Spleen (tissue), 11 donors: Measurements from ENCODE around the gene LIPT1. TPM values are rescaled to one million over a fixed set of nuclear protein-coding genes. Genes with fewer than 3 reads are reported as not detected.

Experiments used
- DNase-seq: peaks from one replicate; pipeline ENCODE4 v3.0.0-alpha.2; 2020
- H3K27ac ChIP-seq, 8 donors: fragments of 200-600 bp; sonication (generic) in 7 of 8; 1 replicate in 4 of 8; 2 replicates in 4 of 8; pipeline versions ENCODE4 v1.5.0 to v1.8.0; 2016 to 2021; ENCODE audit warnings: inconsistent platforms in 4 of 8, mild to moderate bottlenecking in 4 of 8, moderate library complexity in 1 of 8
- H3K27me3 ChIP-seq, 7 donors: fragments of 200-600 bp; sonication (generic) in 6 of 7; replicated peaks in 1 of 7; 1 replicate in 4 of 7; 2 replicates in 3 of 7; pipeline versions ENCODE4 v1.5.0 to v1.8.0; 2016 to 2021; ENCODE audit warnings: inconsistent platforms in 3 of 7, mild to moderate bottlenecking in 1 of 7
- H3K36me3 ChIP-seq, 6 donors: fragments of 200-600 bp; sonication (generic) in 5 of 6; 1 replicate in 4 of 6; 2 replicates in 2 of 6; pipeline versions ENCODE4 v1.5.0 to v1.8.0; 2016 to 2021; ENCODE audit warnings: inconsistent platforms in 2 of 6
- H3K4me1 ChIP-seq, 6 donors: fragments of 200-600 bp; sonication (generic) in 5 of 6; 1 replicate in 3 of 6; 2 replicates in 3 of 6; pipeline versions ENCODE4 v1.5.0 to v1.8.0; 2016 to 2021; ENCODE audit warnings: inconsistent platforms in 3 of 6
- H3K4me3 ChIP-seq, 8 donors: fragments of 200-600 bp; sonication (generic) in 7 of 8; 1 replicate in 4 of 8; 2 replicates in 4 of 8; pipeline versions ENCODE4 v1.5.0 to v1.8.0; 2016 to 2021; ENCODE audit warnings: inconsistent platforms in 4 of 8, mild to moderate bottlenecking in 4 of 8, moderate library complexity in 2 of 8
- H3K9me3 ChIP-seq, 8 donors: fragments of 200-600 bp; sonication (generic) in 7 of 8; 1 replicate in 4 of 8; 2 replicates in 4 of 8; pipeline versions ENCODE4 v1.5.0 to v1.8.0; 2016 to 2021; ENCODE audit warnings: inconsistent platforms in 4 of 8
- CTCF ChIP-seq, 11 experiments: fragments of 200-600 bp in 7 of 11; fragments of 450-650 bp in 4 of 11; sonication (generic) in 4 of 11; IDR thresholded peaks in 8 of 11; conservative IDR thresholded peaks in 3 of 11; 1 replicate in 7 of 11; 2 replicates in 4 of 11; pipeline versions ENCODE4 v1.4.0 to v1.8.0; 2016 to 2021; ENCODE audit warnings: antibody characterized with exemption in 11 of 11, inconsistent platforms in 4 of 11, mild to moderate bottlenecking in 1 of 11
- POLR2A ChIP-seq, 3 donors: fragments of 450-650 bp; IDR thresholded peaks; one replicate each; pipeline ENCODE4 v1.5.1; 2017; ENCODE audit warnings: antibody characterized with exemption in 3 of 3, mild to moderate bottlenecking in 1 of 3
- POLR2AphosphoS5 ChIP-seq, 3 donors: sonication (generic); formaldehyde crosslinking; IDR thresholded peaks; one replicate each; pipeline ENCODE4 v1.5.1; 2017; ENCODE audit warnings: antibody characterized with exemption in 3 of 3
- WGBS, 5 donors: extraction: QIAGEN DNeasy Blood & Tissue Kit in 3 of 5; methylation state at CpG; one replicate each; pipeline versions ENCODE4 v1.1.5 to v1.1.7; 2013 to 2018; 5-methylcytosine and 5-hydroxymethylcytosine counted together
- intact Hi-C: fragments of 100-400 bp; cut with DNase I; formaldehyde crosslinking; loops from one replicate; pipeline ENCODE4 v1.15.0; 2023; ENCODE audit warnings: low total_unique reads
- polyA plus RNA-seq, 3 donors: library from polyadenylated mRNA; stranded (reverse); fragments of 200-250 nt; gene quantifications; one replicate each; pipeline ENCODE4 v1.2.1, GENCODE V29; 2013
- small RNA-seq, 4 donors: library from RNA; depleted of rRNA; stranded (forward); fragments of <200 nt; gene quantifications; one replicate each; pipeline ENCODE3, GENCODE V24; 2016
- total RNA-seq, 7 donors: library from RNA; depleted of rRNA in 3 of 7; stranded (reverse); fragments of >200 nt in 3 of 7; fragmentation: NEBNext Ultra II Directional in 4 of 7; extraction: Animal tissue kit (Norgen Biotek cat#: 25700) in 4 of 7; gene quantifications; one replicate each; pipeline versions ENCODE4 v1.1.0 to v1.2.1, GENCODE V29; 2016 to 2021
- donor health status: healthy with polysubstance abuse.
- donor health status: DM: no; HTN: no; CAD: no; lungs with moderate emphysema.
- donor health status: DM: no; HTN: no; CAD: no.
- donor health status: Bipolar disorder and iron deficiency.
- donor health status: healthy.
- donor health status: DM: no; HTN: no; CAD: no.
- donor health status: DM: yes; HTN: yes; CAD: no.

LIPT1 gene
- total and polyA plus RNA-seq, 10 donors = 10.4 to 20.8 (median 16.1) TPM

- Histone ChIP-seq H3K4me1 (no peaks in the 10 kb centered on the region), H3K27ac (no peak overlapping the region), H3K36me3 (peaks cover 0 to 49% (median 24%) of the 10 kb centered on the region in 6 donors), H3K27me3 (no peaks in the 10 kb centered on the region), H3K9me3 (peaks cover 0 to 2% (median under 1%) of the 10 kb centered on the region in 8 donors), H3K4me3 (no peak overlapping the region)
- DNase-seq = no peak
- TF ChIP-seq POLR2AphosphoS5 (IDR thresholded peaks at IDR 0.05) (no peak), POLR2A (IDR thresholded peaks at IDR 0.05) (no peak), CTCF (IDR thresholded peaks at IDR 0.05 in 8 of 11, conservative IDR thresholded peaks at IDR 0.05 in 3 of 11) (no peak)
- intact Hi-C loops = no loop called here
- WGBS, 5 donors = 79 to 92% (median 91%) methylated on average over 7 of the region's 7 CpGs
These were observed 45.5 kb downstream of the LIPT1 start for GRCh38 chr2:99200076-99200800.

GRCh38 chr2:99201959-99202678 lies 47.4 kb downstream of the LIPT1 start:
- no peak for DNase-seq
- intact Hi-C loops = no loop called here
- Histone ChIP-seq H3K4me3 (no peak overlapping the region), H3K9me3 (peaks cover 0 to 15% (median 9%) of the 10 kb centered on the region in 8 donors), H3K27me3 (no peaks in the 10 kb centered on the region), H3K27ac (no peak overlapping the region), H3K4me1 (no peaks in the 10 kb centered on the region), H3K36me3 (peaks cover 0 to 30% (median 6%) of the 10 kb centered on the region in 6 donors)
- 86 to 95% (median 90%) methylated on average over 4 of the region's 4 CpGs for WGBS, 5 donors
- TF ChIP-seq POLR2AphosphoS5 (IDR thresholded peaks at IDR 0.05) (no peak), CTCF (IDR thresholded peaks at IDR 0.05 in 8 of 11, conservative IDR thresholded peaks at IDR 0.05 in 3 of 11) (no peak), POLR2A (IDR thresholded peaks at IDR 0.05) (no peak)

- TF ChIP-seq POLR2A (IDR thresholded peaks at IDR 0.05) (no peak), CTCF (IDR thresholded peaks at IDR 0.05 in 8 of 11, conservative IDR thresholded peaks at IDR 0.05 in 3 of 11) (no peak), POLR2AphosphoS5 (IDR thresholded peaks at IDR 0.05) (no peak)
- no peaks in the 10 kb centered on the region for H3K4me1 ChIP-seq
- DNase-seq = no peak
- peaks cover 0 to 12% (median 0%) of the 10 kb centered on the region in 6 donors for H3K36me3 ChIP-seq
- 92 to 97% (median 94%) methylated on average over 5 of the region's 5 CpGs for WGBS, 5 donors
- no peak overlapping the region for H3K27ac ChIP-seq
- intact Hi-C loops = no loop called here
- H3K9me3 ChIP-seq = peaks cover 0 to 15% (median 9%) of the 10 kb centered on the region in 8 donors
- H3K27me3 ChIP-seq = no peaks in the 10 kb centered on the region
- no peak overlapping the region for H3K4me3 ChIP-seq
These were observed 50.7 kb downstream of the LIPT1 start for GRCh38 chr2:99205491-99205890.

Small RNAs within 50 kb of the gene (small RNA-seq; reads per million reads assigned to genes)
- 0 reads per million in 4 donors for gene AC092587.1

Other genes with a start within 250 kb of the LIPT1 start
- gene CRACDL, start 218.7 kb upstream of the LIPT1 start, total RNA-seq = 1 to 10 TPM; 1.0 to 5.1 (median 2.1) TPM
- gene CRACDL, start 218.7 kb upstream of the LIPT1 start, polyA plus RNA-seq = under 1 TPM; 0.52 to 0.77 (median 0.76) TPM
- gene C2orf15, start 13.3 kb upstream of the LIPT1 start, total RNA-seq = 1 to 10 TPM in 6 of 7 donors, under 1 TPM in 1; 0.52 to 2.4 (median 1.5) TPM
- gene C2orf15, start 13.3 kb upstream of the LIPT1 start, polyA plus RNA-seq = 1 to 10 TPM; 1.3 to 1.4 (median 1.3) TPM
- 10 to 100 TPM in 3 of 7 donors, 1 to 10 TPM in 4; 6.8 to 14.0 (median 8.1) TPM for gene TSGA10, start within 50 bp of the LIPT1 start, total RNA-seq
- 1 to 10 TPM; 2.5 to 4.6 (median 2.7) TPM for gene TSGA10, start within 50 bp of the LIPT1 start, polyA plus RNA-seq
- gene MITD1, start 26.1 kb downstream of the LIPT1 start, total RNA-seq = 10 to 100 TPM; 30.4 to 66.4 (median 37.1) TPM
- 10 to 100 TPM; 57.1 to 72.4 (median 63.9) TPM for gene MITD1, start 26.1 kb downstream of the LIPT1 start, polyA plus RNA-seq
- gene MRPL30, start 26.2 kb downstream of the LIPT1 start, total RNA-seq = 10 to 100 TPM; 17.1 to 26.0 (median 22.4) TPM
- 10 to 100 TPM; 12.8 to 19.1 (median 18.3) TPM for gene MRPL30, start 26.2 kb downstream of the LIPT1 start, polyA plus RNA-seq
- not detected for gene LYG2, start 100.7 kb downstream of the LIPT1 start, total RNA-seq
- not detected for gene LYG2, start 100.7 kb downstream of the LIPT1 start, polyA plus RNA-seq
- 1 to 10 TPM in 5 of 7 donors, under 1 TPM in 1, not detected in 1; 0.47 to 2.8 (median 1.5) TPM for gene LYG1, start 146.2 kb downstream of the LIPT1 start, total RNA-seq
- 1 to 10 TPM; 4.3 to 5.3 (median 4.4) TPM for gene LYG1, start 146.2 kb downstream of the LIPT1 start, polyA plus RNA-seq
- gene TXNDC9, start 181.4 kb downstream of the LIPT1 start, total RNA-seq = 10 to 100 TPM; 19.7 to 49.7 (median 30.8) TPM
- 10 to 100 TPM; 18.3 to 26.6 (median 22.0) TPM for gene TXNDC9, start 181.4 kb downstream of the LIPT1 start, polyA plus RNA-seq
- gene EIF5B, start 182.4 kb downstream of the LIPT1 start, total RNA-seq = 10 to 100 TPM; 23.8 to 49.5 (median 32.3) TPM
- 10 to 100 TPM; 14.6 to 25.4 (median 22.3) TPM for gene EIF5B, start 182.4 kb downstream of the LIPT1 start, polyA plus RNA-seq